GM12878 (cell line): ENCODE measurements around the gene CRTC1. TPM values are rescaled to one million over a fixed set of nuclear protein-coding genes. Genes with fewer than 3 reads are reported as not detected.

Source experiments
- ATAC-seq: fragments of 200-7000 bp; cut with Tn5 transposase; 3 replicates; pipeline ENCODE4 v1.9.1; 2020; ENCODE audit warnings: mild to moderate bottlenecking, moderate library complexity
- BruUV-seq: library from RNA; stranded (reverse); fragments of 400-500 nt; replicated peaks from 2 replicates; lab custom pipeline; 2021; lab: Mats Ljungman, UMichigan
- CTCF ChIA-PET: fragments of 300-600 bp; sonication (Branson Sonifier 250); formaldehyde crosslinking; extraction: SDS; loops from one replicate; lab custom pipeline; 2021; ENCODE audit warnings: inconsistent platforms; lab: Yijun Ruan, JAX
- POLR2A ChIA-PET: fragments of 350-600 bp; formaldehyde crosslinking; extraction: SDS; loops from one replicate; lab custom pipeline; 2021; ENCODE audit warnings: inconsistent platforms; lab: Charles Lee
- RAD21 ChIA-PET: fragments of 300-600 bp; sonication (Branson Sonifier 250); formaldehyde crosslinking; loops from one replicate; lab custom pipeline; 2023; ENCODE audit warnings: antibody characterized with exemption; ENCODE audit not compliant: unreplicated experiment; lab: Charles Lee
- SMC1A ChIA-PET: fragments of 300-600 bp; sonication (Branson Sonifier 250); formaldehyde crosslinking; loops from one replicate; lab custom pipeline; 2023; ENCODE audit not compliant: unreplicated experiment, uncharacterized antibody; lab: Charles Lee
- DNase-seq: peaks from one replicate; pipeline ENCODE4 v3.0.0-alpha.2; 2011; ENCODE audit warnings: low read depth, low spot score
- FAIRE-seq: peaks from 3 replicates; lab custom pipeline; 2011; peaks lifted over from hg19 to GRCh38; lab: Jason Lieb, UNC
- H2AFZ ChIP-seq: 2 replicates; pipeline ENCODE4 v1.6.0; 2011; ENCODE audit warnings: low read depth, low read length, control low read depth; ENCODE audit not compliant: control insufficient read depth
- H3K27ac ChIP-seq: 2 replicates; pipeline ENCODE4 v1.5.1; 2011; ENCODE audit warnings: control low read depth; ENCODE audit not compliant: control insufficient read depth, insufficient read depth
- H3K27me3 ChIP-seq, 2 experiments: replicated peaks in 1 of 2; 2 replicates each; pipeline versions ENCODE4 v1.6.0 to v1.6.1; 2011; ENCODE audit warnings: low read length in 1 of 2; ENCODE audit not compliant: control insufficient read depth in 2 of 2, insufficient read depth in 2 of 2
- H3K36me3 ChIP-seq, 2 experiments: 2 replicates each; pipeline ENCODE4 v1.5.1; 2011; ENCODE audit warnings: low read length in 1 of 2; ENCODE audit not compliant: control insufficient read depth in 2 of 2, insufficient read depth in 2 of 2
- H3K4me1 ChIP-seq: 2 replicates; pipeline ENCODE4 v1.6.1; 2011; ENCODE audit warnings: mild to moderate bottlenecking, low read length, moderate library complexity, mixed read lengths; ENCODE audit not compliant: control insufficient read depth, insufficient read depth
- H3K4me2 ChIP-seq: 2 replicates; pipeline ENCODE4 v1.6.0; 2011; ENCODE audit warnings: control low read depth; ENCODE audit not compliant: control insufficient read depth, insufficient read depth
- H3K4me3 ChIP-seq: fragments of 200-600 bp; sonication (generic); 2 replicates; pipeline ENCODE4 v1.5.1; 2016
- H3K79me2 ChIP-seq: 2 replicates; pipeline ENCODE4 v1.6.0; 2011; ENCODE audit warnings: low read length; ENCODE audit not compliant: control insufficient read depth, insufficient read depth
- H3K9ac ChIP-seq: 2 replicates; pipeline ENCODE4 v1.8.0; 2011; ENCODE audit warnings: low read length, control low read depth, mixed read lengths; ENCODE audit not compliant: control insufficient read depth, insufficient read depth
- H3K9me3 ChIP-seq: replicated peaks from 3 replicates; pipeline ENCODE4 v1.5.1; 2011; ENCODE audit warnings: mild to moderate bottlenecking, low read length; ENCODE audit not compliant: control insufficient read depth, insufficient read depth
- H4K20me1 ChIP-seq: 2 replicates; pipeline ENCODE4 v1.6.0; 2011; ENCODE audit not compliant: control insufficient read depth, insufficient read depth
- CEBPB ChIP-seq, 2 experiments: fragments of 150-350 bp in 1 of 2; IDR thresholded peaks; 2 replicates each; pipeline ENCODE4 v1.6.1; 2012 to 2014; ENCODE audit warnings: low read depth in 2 of 2, low read length in 2 of 2, borderline replicate concordance in 1 of 2, inconsistent platforms in 1 of 2
- CHD2 ChIP-seq: IDR thresholded peaks from 2 replicates; pipeline ENCODE4 v1.6.1; 2011; ENCODE audit warnings: low read depth, low read length, improper control_type of control experiment, borderline replicate concordance
- FOXM1 ChIP-seq: IDR thresholded peaks from 2 replicates; pipeline ENCODE4 v1.6.1; 2012; ENCODE audit warnings: low read depth, mild to moderate bottlenecking, inconsistent platforms, low read length, moderate library complexity
- JUNB ChIP-seq: IDR thresholded peaks from 2 replicates; pipeline ENCODE4 v1.6.1; 2016; ENCODE audit warnings: antibody characterized with exemption, mild to moderate bottlenecking
- RUNX3 ChIP-seq: IDR thresholded peaks from 2 replicates; pipeline ENCODE4 v1.6.1; 2012; ENCODE audit warnings: low read length, inconsistent platforms
- TAF1 ChIP-seq: IDR thresholded peaks from 2 replicates; pipeline ENCODE4 v1.6.1; 2011; ENCODE audit warnings: mild to moderate bottlenecking, low read depth, low read length, borderline replicate concordance
- ZBED1 ChIP-seq: IDR thresholded peaks from 2 replicates; pipeline ENCODE4 v1.6.1; 2016; ENCODE audit warnings: borderline replicate concordance
- ZNF384 ChIP-seq: IDR thresholded peaks from 2 replicates; pipeline ENCODE4 v1.6.1; 2012; ENCODE audit warnings: low read depth, mild to moderate bottlenecking, low read length, improper control_type of control experiment, borderline replicate concordance
- ZZZ3 ChIP-seq: IDR thresholded peaks from 2 replicates; pipeline ENCODE4 v1.6.1; 2011; ENCODE audit warnings: low read depth; ENCODE audit not compliant: control insufficient read depth, insufficient read length
- WGBS: methylation state at CpG from one replicate; pipeline ENCODE4 v1.1.6; 2016; ENCODE audit warnings: low lambda C conversion rate; ENCODE audit not compliant: insufficient replicate concordance, insufficient coverage; ENCODE audit errors: missing lambda C conversion rate; 5-methylcytosine and 5-hydroxymethylcytosine counted together
- in situ Hi-C: fragments of 300-500 bp; cut with MboI; formaldehyde crosslinking; loops from 9 replicates; pipeline ENCODE4 v1.14.3; 2018; ENCODE audit warnings: mixed read lengths
- intact Hi-C: fragments of 100-400 bp; cut with micrococcal nuclease; formaldehyde crosslinking; loops from one replicate; pipeline ENCODE4 v1.14.2; 2022; ENCODE audit not compliant: unreplicated experiment
- polyA plus RNA-seq, 11 experiments: library from polyadenylated mRNA; depleted of rRNA in 4 of 11; unstranded in 6 of 11; stranded (reverse) in 5 of 11; fragments of >200 nt; fragmentation: Nextera tagmentation in 4 of 11; fragmentation: Illumina TruSeq in 1 of 11; extraction: Ambion mirVana in 4 of 11; extraction: Trizol in 1 of 11; gene quantifications; 1 replicate in 1 of 11; 2 replicates in 10 of 11; pipeline versions ENCODE4 v1.2.1 to v1.2.3, GENCODE V29; 2011 to 2016; ENCODE audit warnings: inconsistent platforms in 2 of 11, missing spikeins in 2 of 11, low read depth in 1 of 11
- total RNA-seq, 4 experiments: library from RNA; depleted of rRNA in 3 of 4; stranded (reverse); fragments of >200 nt in 3 of 4; fragmentation: Illumina TruSeq in 1 of 4; extraction: Trizol in 1 of 4; gene quantifications; 2 replicates each; pipeline versions ENCODE4 v1.2.1 to v1.2.3, GENCODE V29; 2013 to 2021
- TF ChIP-seq, protein P1 (sequence below): IDR thresholded peaks from 2 replicates; pipeline ENCODE4 v1.6.1; 2011; ENCODE audit warnings: borderline replicate concordance, low read depth, mild to moderate bottlenecking, moderate library complexity, mixed read lengths, low read length; ENCODE audit not compliant: insufficient read depth; ENCODE audit errors: extremely low read length
- TF ChIP-seq, protein P2 (sequence below): IDR thresholded peaks from 2 replicates; pipeline ENCODE4 v1.6.1; 2012; ENCODE audit warnings: improper control_type of control experiment, low read depth, low read length; ENCODE audit not compliant: insufficient replicate concordance

The CRTC1 gene
- total and polyA plus RNA-seq, 10 of the 15 experiments (the other 5 are each of a cell fraction or from before 2014, with no cell fraction given) = 0.02 to 4.6 (median 1.1) TPM; not detected in 1

DNA sequence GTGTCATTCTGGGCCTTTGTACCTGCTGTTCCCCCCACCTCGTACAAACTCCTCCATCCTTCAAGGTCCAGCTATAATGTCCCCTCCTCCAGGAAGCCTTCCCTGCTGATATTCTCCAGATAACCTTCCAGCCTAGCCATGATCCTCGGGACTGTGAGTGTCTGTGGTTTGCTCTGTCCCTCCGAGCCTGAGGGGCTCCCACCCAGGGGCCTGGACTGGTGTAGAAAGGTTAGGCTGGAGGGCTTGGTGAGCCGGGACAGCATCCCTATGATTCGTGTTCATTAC, 110.5 kb downstream of the CRTC1 start:
- POLR2A ChIA-PET = no interaction called here
- H3K9me3 ChIP-seq = no peaks in the 10 kb centered on the region
- RAD21 ChIA-PET = no interaction called here
- BruUV-seq = no TSS peak
- DNase-seq (no peak), FAIRE-seq (no peak), ATAC-seq (no peak)
- intact Hi-C loops (no loop called here), in situ Hi-C loops (no loop called here)
- SMC1A ChIA-PET = interaction anchor here (1.3 kb wide), 1 partner anchor 53 kb away, joined by 3 read pairs; no protein-coding TSS in a partner anchor
- CTCF ChIA-PET = interaction anchor here (1.2 kb wide), 1 partner anchor 53 kb away, joined by 7 read pairs; no protein-coding TSS in a partner anchor
- no peak overlapping the region for H3K4me3 ChIP-seq
- no peak overlapping the region for H2AFZ ChIP-seq
- H3K9ac ChIP-seq = no peak overlapping the region
- H3K79me2 ChIP-seq = no peaks in the 10 kb centered on the region
- H3K4me1 ChIP-seq = 0 out of 2 replicates have a peak, but pooled peaks cover 3% of the 10 kb centered on the region
- H3K4me2 ChIP-seq = no peak overlapping the region
- H3K36me3 ChIP-seq = no peaks in the 10 kb centered on the region
- no peak for TF ChIP-seq ZBED1
- TF ChIP-seq FOXM1 = no peak
- no peak for TF ChIP-seq RUNX3
- TF ChIP-seq ZNF384 = no peak
- TF ChIP-seq JUNB = no peak
- no peak for TF ChIP-seq TAF1
- TF ChIP-seq CEBPB (IDR thresholded peaks at IDR 0.05; ENCODE audit: borderline replicate concordance in 1 of 2, low read depth in 2 of 2, low read length in 2 of 2) = no peak
- no peak for TF ChIP-seq CHD2
- no peak for TF ChIP-seq ZZZ3
- WGBS = 30% methylated on average over 5 of the region's 5 CpGs
- peaks cover 15 to 20% of the 10 kb centered on the region in 2 experiments for H3K27me3 ChIP-seq
- no peaks in the 10 kb centered on the region for H4K20me1 ChIP-seq
- H3K27ac ChIP-seq = no peak overlapping the region

DNA sequence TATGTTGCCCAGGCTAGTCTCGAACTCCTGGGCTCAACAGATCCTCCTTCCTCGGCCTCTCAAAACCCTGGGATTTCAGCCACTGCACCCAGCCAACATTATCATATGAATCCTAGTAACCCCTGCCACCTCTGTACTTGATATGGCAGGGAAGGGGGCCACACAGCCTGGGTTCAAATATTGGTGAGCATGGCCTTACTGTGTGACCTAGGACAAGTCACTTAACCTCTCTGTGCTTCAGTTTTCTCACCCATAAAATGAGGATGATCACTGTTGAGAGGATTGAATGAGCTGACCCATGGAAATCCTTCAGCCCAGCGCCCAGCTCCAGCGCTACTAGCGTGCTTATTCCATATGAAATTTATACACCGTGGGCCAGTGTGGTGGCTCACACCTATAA, 111.2 kb downstream of the CRTC1 start:
- no peak for DNase-seq
- Histone ChIP-seq H3K79me2 (no peaks in the 10 kb centered on the region), H3K4me2 (no peak overlapping the region), H3K27ac (no peak overlapping the region), H3K9me3 (no peaks in the 10 kb centered on the region), H3K4me3 (no peak overlapping the region), H3K9ac (no peak overlapping the region), H4K20me1 (no peaks in the 10 kb centered on the region), H3K27me3 (peaks cover 13 to 16% of the 10 kb centered on the region in 2 experiments), H3K36me3 (no peaks in the 10 kb centered on the region), H3K4me1 (0 out of 2 replicates have a peak, but pooled peaks cover 3% of the 10 kb centered on the region), H2AFZ (no peak overlapping the region)
- intact Hi-C loops = no loop called here
- RAD21 ChIA-PET = no interaction called here
- CTCF ChIA-PET = no interaction called here
- TF ChIP-seq, protein P1, sequence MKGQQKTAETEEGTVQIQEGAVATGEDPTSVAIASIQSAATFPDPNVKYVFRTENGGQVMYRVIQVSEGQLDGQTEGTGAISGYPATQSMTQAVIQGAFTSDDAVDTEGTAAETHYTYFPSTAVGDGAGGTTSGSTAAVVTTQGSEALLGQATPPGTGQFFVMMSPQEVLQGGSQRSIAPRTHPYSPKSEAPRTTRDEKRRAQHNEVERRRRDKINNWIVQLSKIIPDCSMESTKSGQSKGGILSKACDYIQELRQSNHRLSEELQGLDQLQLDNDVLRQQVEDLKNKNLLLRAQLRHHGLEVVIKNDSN = no peak
- TF ChIP-seq, protein P2, sequence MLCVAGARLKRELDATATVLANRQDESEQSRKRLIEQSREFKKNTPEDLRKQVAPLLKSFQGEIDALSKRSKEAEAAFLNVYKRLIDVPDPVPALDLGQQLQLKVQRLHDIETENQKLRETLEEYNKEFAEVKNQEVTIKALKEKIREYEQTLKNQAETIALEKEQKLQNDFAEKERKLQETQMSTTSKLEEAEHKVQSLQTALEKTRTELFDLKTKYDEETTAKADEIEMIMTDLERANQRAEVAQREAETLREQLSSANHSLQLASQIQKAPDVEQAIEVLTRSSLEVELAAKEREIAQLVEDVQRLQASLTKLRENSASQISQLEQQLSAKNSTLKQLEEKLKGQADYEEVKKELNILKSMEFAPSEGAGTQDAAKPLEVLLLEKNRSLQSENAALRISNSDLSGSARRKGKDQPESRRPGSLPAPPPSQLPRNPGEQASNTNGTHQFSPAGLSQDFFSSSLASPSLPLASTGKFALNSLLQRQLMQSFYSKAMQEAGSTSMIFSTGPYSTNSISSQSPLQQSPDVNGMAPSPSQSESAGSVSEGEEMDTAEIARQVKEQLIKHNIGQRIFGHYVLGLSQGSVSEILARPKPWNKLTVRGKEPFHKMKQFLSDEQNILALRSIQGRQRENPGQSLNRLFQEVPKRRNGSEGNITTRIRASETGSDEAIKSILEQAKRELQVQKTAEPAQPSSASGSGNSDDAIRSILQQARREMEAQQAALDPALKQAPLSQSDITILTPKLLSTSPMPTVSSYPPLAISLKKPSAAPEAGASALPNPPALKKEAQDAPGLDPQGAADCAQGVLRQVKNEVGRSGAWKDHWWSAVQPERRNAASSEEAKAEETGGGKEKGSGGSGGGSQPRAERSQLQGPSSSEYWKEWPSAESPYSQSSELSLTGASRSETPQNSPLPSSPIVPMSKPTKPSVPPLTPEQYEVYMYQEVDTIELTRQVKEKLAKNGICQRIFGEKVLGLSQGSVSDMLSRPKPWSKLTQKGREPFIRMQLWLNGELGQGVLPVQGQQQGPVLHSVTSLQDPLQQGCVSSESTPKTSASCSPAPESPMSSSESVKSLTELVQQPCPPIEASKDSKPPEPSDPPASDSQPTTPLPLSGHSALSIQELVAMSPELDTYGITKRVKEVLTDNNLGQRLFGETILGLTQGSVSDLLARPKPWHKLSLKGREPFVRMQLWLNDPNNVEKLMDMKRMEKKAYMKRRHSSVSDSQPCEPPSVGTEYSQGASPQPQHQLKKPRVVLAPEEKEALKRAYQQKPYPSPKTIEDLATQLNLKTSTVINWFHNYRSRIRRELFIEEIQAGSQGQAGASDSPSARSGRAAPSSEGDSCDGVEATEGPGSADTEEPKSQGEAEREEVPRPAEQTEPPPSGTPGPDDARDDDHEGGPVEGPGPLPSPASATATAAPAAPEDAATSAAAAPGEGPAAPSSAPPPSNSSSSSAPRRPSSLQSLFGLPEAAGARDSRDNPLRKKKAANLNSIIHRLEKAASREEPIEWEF = no peak
- no TSS peak for BruUV-seq
- POLR2A ChIA-PET = no interaction called here
- FAIRE-seq = no peak
- ATAC-seq = no peak
- in situ Hi-C loops = no loop called here
- SMC1A ChIA-PET = no interaction called here
- 61% methylated on average over 6 of the region's 6 CpGs for WGBS
